22Rv1 (cell line): Measurements from ENCODE around the gene GABARAP.

ENCODE experiments used
- H3K27ac ChIP-seq: fragments of 450-650 bp; 2 replicates; pipeline ENCODE4 v1.5.1; 2017
- CTCF ChIP-seq: fragments of 450-650 bp; IDR thresholded peaks from 2 replicates; pipeline ENCODE4 v1.5.1; 2017; ENCODE audit warnings: mild to moderate bottlenecking
- ZFX ChIP-seq: fragments of 450-650 bp; IDR thresholded peaks from 2 replicates; pipeline ENCODE4 v1.6.1; 2017; ENCODE audit warnings: antibody characterized with exemption, borderline replicate concordance

The GABARAP gene

GRCh38 chr17:7251661-7252175 is 9.5 kb upstream of the GABARAP start, which contains the start of gene CTDNEP1:
Gene CTDNEP1 (minus strand): TSS chr17:7251734. CDS start chr17:7251296, 438 bp downstream.
- TF ChIP-seq ZFX (no peak), CTCF (no peak)

DNA sequence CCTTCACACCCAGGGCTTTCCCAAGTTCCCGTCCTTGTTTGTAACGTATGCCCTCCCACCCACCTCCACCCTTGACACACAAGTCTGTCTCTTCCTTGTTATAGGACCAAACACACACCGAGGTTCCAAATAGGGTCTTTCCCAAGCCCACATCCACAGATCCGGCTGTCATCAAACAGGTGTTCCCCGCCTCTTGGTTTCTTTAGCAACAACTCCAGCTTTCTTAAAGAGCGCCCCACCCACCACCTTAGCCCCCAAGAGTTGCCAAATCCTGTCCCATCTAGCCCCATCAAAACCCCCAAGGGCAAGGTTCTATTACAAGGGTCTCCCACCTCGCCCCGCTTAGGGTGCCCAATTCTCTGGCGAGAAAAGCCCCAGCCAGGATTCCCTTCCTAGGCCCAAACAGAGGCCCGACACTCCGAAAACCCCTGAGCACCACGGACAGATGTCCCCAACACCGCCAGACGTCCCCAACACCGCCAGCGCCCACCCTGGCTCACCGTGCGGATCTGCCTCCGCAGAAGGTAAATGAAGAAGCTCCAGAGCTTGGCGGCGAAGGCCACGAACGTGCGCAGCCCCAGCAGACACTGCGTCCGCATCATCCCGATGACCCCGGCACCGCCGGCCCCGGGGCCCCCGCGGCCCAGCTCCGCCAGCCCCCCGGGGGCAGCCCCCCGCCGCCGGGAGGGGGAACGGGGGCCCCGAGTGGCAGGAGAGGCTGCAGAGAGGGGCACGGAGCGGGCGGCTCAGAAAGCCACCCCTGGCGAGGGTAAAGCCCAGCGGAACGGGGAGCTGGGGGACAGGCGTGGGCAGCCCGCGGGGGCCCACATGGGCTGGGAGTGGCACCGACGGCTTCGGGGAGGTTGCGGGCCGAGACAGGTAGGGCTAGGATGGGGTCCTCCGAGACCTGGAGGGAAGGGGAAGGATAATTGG is 8.7 kb upstream of the GABARAP start:
- H3K27ac ChIP-seq, result peak overlapping the region; percentile 99
- no peak for TF ChIP-seq ZFX
- TF ChIP-seq CTCF, result no peak

More at GRCh38 chr17:7251661-7252175, 9.5 kb upstream of the GABARAP start, which contains the start of gene CTDNEP1:
- H3K27ac ChIP-seq, result peak within 1 kb of the TSS; percentile 99

GRCh38 chr17:7249830-7250229 is 7.6 kb upstream of the GABARAP start:
- TF ChIP-seq ZFX (no peak), CTCF (no peak)

DNA sequence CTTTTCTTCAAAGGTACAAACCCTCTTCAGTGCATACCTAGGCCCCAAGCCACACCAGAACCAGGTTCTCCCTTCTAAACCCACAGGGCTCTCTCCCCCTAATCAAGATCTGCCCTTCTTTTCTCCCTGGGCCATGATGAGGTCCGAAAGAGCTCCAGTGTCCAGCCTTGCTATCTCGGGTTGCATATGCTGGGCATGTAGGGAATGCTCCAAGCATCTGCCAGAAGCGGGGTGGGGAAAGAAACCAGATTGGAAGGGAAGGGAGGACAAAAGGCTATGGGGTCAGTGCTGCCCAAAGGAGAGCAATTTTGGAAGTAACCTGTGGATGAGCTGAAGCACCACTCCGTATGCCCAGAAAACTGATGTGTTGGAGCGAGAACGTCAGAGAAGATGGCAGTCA is 7.0 kb upstream of the GABARAP start:
- peak overlapping the region; percentile 99 for H3K27ac ChIP-seq
- TF ChIP-seq CTCF (no peak), ZFX (no peak)

More at GRCh38 chr17:7249830-7250229, 7.6 kb upstream of the GABARAP start:
- peak overlapping the region; percentile 99 for H3K27ac ChIP-seq

DNA sequence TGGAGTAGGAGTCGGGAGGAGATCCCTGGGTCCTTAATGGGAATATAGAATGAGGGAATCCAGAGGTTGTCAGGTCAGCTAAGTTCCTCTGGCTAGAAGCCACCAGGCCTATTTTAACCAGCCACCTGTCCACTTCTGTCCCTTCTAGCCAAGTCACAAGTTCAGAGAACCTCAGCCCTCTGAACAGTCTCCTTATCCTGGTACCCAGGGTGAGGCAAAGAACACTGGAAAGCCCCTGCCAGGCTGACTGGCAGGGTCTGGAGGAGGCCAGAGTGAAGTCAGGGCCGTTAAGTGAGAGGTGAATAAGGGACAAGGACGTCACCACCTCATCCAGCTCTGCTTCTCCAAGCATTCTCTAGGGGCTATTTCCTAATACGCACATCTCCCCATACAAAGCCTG is 6.5 kb upstream of the GABARAP start:
- H3K27ac ChIP-seq, result peak overlapping the region; percentile 99
- no peak for TF ChIP-seq ZFX

DNA sequence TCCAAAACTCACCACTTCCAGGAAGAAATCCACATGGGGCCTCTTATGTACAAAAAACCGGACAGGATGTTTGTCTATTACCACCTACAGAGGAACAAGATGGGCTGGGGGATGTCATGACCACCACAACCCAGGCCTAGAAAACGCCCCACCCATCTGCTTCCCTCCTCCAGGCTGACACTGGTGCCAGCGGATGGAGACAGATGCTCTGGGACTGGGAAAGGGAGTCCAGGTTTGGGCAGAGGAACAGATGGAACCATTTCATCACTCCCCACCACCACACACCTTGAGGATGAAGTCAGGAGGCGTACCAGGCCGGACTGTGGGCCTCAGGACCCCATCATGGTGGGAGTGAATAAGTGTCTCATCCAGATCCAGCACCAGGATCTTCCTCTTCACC is 4.5 kb upstream of the GABARAP start:
- H3K27ac ChIP-seq, result no peak overlapping the region
- TF ChIP-seq CTCF (no peak), ZFX (no peak)

GRCh38 chr17:7243838-7244237 is 1.6 kb upstream of the GABARAP start:
- peak overlapping the region; percentile 98 for H3K27ac ChIP-seq

- TF ChIP-seq ZFX, result no peak
- TF ChIP-seq CTCF, result no peak
- peak overlapping the region; percentile 98 for H3K27ac ChIP-seq
Observed at GRCh38 chr17:7243453-7243729, 1.1 kb upstream of the GABARAP start.
